Stimulated activated CD4-positive, alpha-beta T cell treated with anti-CD3 and anti-CD28 coated beads, Interleukin-1b, Interleukin-23, amount 100 ng/mL, for 1 hour (primary cell): ENCODE data around the gene CHD3.

Experiments
- DNase-seq, 2 donors: peaks; one replicate each; pipeline ENCODE4 v3.0.0-alpha.2; 2020; ENCODE audit warnings: low read depth in 2 of 2

Gene CHD3

GRCh38 chr17:7888184-7888920, at the start of gene CHD3:
Gene CHD3, plus strand, starts transcription at chr17:7888789. Its CDS starts 212 bp downstream, at chr17:7889001.
- DNase-seq: peak; percentile 13 to 38

- DNase-seq: no peak
Measured at GRCh38 chr17:7839190-7839875, 49.3 kb upstream of the CHD3 start.

DNA sequence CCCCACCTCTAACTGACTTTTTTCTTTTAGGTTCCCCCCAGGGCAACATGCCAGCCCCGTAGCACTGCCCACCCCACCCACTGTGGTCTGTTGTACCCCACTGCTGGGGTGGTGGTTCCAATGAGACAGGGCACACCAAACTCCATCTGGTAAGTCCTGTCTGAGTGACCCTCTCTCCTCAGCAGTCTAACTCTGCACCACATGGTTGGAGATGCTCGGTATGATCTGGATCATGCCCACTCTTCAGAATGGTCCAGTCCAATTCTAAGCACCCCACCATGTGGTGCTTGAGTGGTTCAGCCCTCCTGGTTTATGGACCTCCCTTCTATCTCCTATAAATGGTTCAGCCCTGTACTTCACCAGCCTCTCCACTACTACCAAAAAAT, 48.7 kb upstream of the CHD3 start:
- no peak for DNase-seq

GRCh38 chr17:7840441-7840840, 48.1 kb upstream of the CHD3 start:
- no peak for DNase-seq

DNA sequence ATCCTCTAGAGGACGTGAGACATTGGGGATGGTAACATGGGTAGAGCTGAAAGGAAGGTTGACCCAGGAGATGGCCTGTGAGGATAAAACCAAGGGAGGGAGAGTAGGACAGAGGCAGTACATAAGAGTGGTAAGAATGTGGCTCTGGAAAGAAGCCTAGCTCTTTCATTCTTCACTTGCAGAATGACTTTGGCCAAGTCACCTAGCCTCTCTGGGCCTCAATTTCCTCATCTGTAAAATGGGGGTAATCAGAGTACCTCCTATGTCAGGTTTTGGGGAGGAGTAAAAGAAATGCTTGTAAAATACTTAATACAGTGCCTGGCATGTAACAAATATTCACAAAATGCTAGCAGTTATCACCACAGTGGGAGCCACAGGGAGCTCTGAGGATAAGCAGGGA, 47.7 kb upstream of the CHD3 start:
- DNase-seq: no peak

GRCh38 chr17:7841396-7841914, 47.1 kb upstream of the CHD3 start:
- DNase-seq: peak; percentile 92 to 95

GRCh38 chr17:7841915-7842379, 46.6 kb upstream of the CHD3 start:
- DNase-seq: peak in 1 of 2 donors; percentile 74

DNA sequence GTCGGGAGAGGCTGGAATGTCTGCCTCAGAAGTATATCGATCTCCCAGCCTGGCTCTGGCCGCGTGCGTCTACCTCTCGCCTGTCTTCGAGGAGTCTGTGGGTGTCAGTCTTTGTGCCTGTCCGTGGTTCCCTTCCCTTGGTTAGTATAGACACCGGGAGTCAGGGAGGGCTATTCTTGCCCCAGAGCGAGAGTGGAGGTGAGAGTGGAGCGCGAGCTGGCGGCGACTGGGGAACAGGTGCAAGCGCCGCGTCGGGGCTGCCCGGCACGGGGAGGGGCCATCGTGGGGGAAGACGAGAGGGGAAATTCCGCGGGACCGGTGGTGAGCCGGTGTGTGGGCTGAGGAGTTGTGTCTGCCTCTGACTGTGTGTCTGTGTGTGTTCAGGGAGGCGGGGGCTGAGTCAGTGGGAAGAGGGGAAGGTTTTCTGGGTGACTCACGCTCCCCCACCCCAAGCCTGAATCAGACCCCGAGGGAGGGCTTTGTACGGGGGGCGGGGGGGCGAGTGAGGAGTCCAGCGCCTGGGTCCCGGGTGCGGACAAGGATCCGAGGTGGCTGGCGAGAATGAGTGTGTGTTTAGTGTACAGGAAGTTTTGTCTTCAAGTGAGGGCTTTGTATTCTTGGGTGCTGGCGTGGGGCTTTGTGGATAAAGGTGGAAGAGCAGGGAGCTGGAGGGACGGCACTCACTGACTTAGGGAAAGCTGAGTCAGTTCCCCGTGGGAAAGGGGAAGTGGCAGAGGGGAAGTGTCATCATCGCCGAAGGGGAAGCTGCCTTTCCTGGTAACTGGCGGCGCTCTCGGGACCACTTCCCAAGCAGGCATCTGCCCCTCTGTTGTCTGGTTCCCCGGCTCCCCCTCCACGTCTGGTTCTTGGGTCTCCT, 46.0 kb upstream of the CHD3 start:
- peak; percentile 96 to 97 for DNase-seq

- DNase-seq: no peak
Measured at GRCh38 chr17:7843257-7843535, 45.4 kb upstream of the CHD3 start.

DNA sequence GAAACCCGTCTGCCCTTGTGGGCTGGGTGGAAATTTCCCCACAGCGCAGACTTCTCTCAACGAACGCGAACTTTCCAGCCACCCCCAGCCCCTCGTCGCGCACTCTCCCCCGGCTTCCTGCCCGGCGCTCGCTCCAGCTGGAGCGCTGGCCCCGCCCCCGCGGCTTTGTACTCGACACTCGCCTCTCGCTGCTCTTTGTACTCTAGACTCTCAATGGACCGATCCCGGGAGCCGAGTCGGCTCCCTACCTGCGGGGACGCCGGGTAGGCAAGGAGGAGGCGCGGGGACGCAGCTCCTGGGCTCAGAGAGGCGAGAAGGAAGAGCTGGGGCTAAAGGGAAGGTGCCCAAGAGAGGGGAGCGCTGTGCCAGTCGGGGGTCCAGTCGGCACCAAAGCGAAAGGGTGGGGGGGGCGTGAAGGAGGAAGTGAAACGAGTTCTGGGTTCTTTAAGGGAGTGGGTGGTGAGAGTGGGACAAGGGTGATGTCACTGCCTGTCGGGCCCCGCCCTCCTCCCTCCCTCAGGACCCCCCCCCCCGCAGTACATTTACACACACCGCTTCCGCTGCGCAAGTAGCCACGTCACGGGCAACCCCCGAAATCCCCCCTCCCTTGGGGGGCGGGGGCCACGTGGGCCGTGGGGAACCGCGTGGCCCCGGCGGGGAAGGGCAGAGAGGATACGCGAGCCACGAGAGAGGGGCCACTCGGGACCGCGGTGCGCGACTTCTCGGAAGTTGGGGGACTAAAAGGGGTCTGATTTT, 44.9 kb upstream of the CHD3 start:
- DNase-seq: peak; percentile 84 to 89

GRCh38 chr17:7844292-7845154, 44.1 kb upstream of the CHD3 start:
- DNase-seq: no peak

DNA sequence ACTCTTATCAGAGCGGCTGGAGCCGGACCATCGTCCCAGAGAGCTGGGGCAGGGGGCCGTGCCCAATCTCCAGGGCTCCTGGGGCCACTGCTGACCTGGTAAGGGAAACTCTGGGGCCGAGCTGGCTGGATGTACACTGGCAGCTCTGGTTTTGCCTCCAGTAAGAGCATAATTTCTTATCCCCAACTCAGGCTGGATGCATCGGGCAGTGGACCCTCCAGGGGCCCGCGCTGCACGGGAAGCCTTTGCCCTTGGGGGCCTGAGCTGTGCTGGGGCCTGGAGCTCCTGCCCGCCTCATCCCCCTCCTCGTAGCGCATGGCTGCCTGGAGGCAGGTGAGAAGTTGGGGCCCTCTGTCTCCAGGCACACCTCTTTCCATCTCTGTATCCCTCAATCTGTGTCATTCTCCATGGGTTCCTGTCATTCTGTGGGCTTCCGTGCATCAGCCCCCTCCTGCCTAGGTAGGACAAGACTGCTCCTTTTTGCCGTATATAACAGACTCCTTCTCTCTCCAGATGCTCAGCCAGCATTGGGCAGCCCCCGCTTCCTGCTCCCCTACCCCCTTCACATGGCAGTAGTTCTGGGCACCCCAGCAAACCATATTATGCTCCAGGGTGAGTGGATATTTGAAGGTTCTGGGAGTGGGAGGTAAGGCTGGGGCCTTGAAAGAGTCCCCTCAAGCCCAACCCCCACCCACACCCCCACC, 43.1 kb upstream of the CHD3 start:
- no peak for DNase-seq

- DNase-seq: no peak
Measured at GRCh38 chr17:7846063-7846735, 42.4 kb upstream of the CHD3 start.

GRCh38 chr17:7846765-7847661, 41.6 kb upstream of the CHD3 start:
- no peak for DNase-seq

GRCh38 chr17:7848131-7848579, 40.4 kb upstream of the CHD3 start:
- no peak for DNase-seq

DNA sequence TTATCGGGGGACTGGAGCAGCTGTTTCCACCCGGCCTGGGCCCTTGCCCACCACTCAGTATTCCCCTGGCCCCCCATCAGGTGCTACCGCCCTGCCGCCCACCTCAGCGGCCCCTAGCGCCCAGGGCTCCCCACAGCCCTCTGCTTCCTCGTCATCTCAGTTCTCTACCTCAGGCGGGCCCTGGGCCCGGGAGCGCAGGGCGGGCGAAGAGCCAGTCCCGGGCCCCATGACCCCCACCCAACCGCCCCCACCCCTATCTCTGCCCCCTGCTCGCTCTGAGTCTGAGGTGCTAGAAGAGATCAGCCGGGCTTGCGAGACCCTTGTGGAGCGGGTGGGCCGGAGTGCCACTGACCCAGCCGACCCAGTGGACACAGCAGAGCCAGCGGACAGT, 39.9 kb upstream of the CHD3 start:
- no peak for DNase-seq

GRCh38 chr17:7849130-7849750, 39.3 kb upstream of the CHD3 start:
- no peak for DNase-seq
